Mucosa of descending colon (tissue), 3 donors: ENCODE results near the gene AGAP1. TPM values are rescaled to one million over a fixed set of nuclear protein-coding genes. Genes with fewer than 3 reads are reported as not detected.
A peak's percentile ranks its signal among the peaks of the same experiment; 100 is the strongest.

Experiments
- ATAC-seq: fragments of 200-7000 bp; cut with Tn5 transposase; one replicate; pipeline ENCODE4 v1.9.1; 2020; ENCODE audit warnings: mild to moderate bottlenecking, moderate library complexity
- DNase-seq, 3 donors: peaks; one replicate each; pipeline ENCODE4 v3.0.0-alpha.2; 2020
- H3K36me3 ChIP-seq: fragments of 200-600 bp; one replicate; pipeline ENCODE4 v1.8.0; 2021; ENCODE audit warnings: low read depth, mild to moderate bottlenecking
- H3K4me1 ChIP-seq: fragments of 200-600 bp; one replicate; pipeline ENCODE4 v1.8.0; 2021; ENCODE audit warnings: low read depth, mild to moderate bottlenecking
- H3K4me3 ChIP-seq: fragments of 200-600 bp; one replicate; pipeline ENCODE4 v1.8.0; 2021; ENCODE audit warnings: mild to moderate bottlenecking
- H3K9me3 ChIP-seq: fragments of 200-600 bp; one replicate; pipeline ENCODE4 v1.8.0; 2021; ENCODE audit warnings: mild to moderate bottlenecking
- CTCF ChIP-seq: fragments of 200-600 bp; IDR thresholded peaks from one replicate; pipeline ENCODE4 v1.8.0; 2022; ENCODE audit warnings: antibody characterized with exemption, mild to moderate bottlenecking
- intact Hi-C, 2 donors: fragments of 100-400 bp; cut with DNase I in 1 of 2; cut with micrococcal nuclease in 1 of 2; formaldehyde crosslinking; loops; one replicate each; pipeline versions ENCODE4 v1.11.0 to v1.11.1; 2022; cut with DNase I, micrococcal nuclease
- long read RNA-seq, 2 donors: library from polyadenylated mRNA; unstranded; transcript quantifications; one replicate each; pipeline ENCODE4 v2.0.0, GENCODE V29; 2019 to 2021
- total RNA-seq, 3 donors: library from RNA; stranded (reverse); fragmentation: NEBNext Ultra II Directional in 2 of 3; extraction: Animal tissue kit (Norgen Biotek cat#: 25700) in 2 of 3; gene quantifications; one replicate each; pipeline versions ENCODE4 v1.2.1 to v1.2.4, GENCODE V29; 2021 to 2023
- donor health status: DM: no; HTN: no; CAD: no; lungs with moderate emphysema.
- donor health status: DM: no; HTN: no; CAD: no.
- donor health status: DM: no; HTN: yes; CAD: no.

The AGAP1 gene
- total RNA-seq, result 100 to 1,000 TPM in 1 of 3 donors, 10 to 100 TPM in 2; 68.1 to 112 (median 88.9) TPM
- long read RNA-seq, donor 1, full-length matches to known transcripts, result 3 of 49 reads
- long read RNA-seq, donor 1, partial matches to known transcripts, result 15 of 49 reads
- long read RNA-seq, donor 1, other reads (novel, unspliced or antisense), result 31 of 49 reads
- long read RNA-seq, donor 2, partial matches to known transcripts, result 1 of 12 reads
- long read RNA-seq, donor 2, other reads (novel, unspliced or antisense), result 11 of 12 reads

GRCh38 chr2:235493775-235494715 lies at the start of gene AGAP1:
AGAP1 (plus strand) TSS chr2:235494043.
- ATAC-seq, result peak; percentile 92
- no peak for TF ChIP-seq CTCF
- H3K36me3 ChIP-seq, result no peaks in the 10 kb centered on the region
- DNase-seq, result peak; percentile 91 to 94 (median 91)
- peaks cover 7% of the 10 kb centered on the region for H3K4me1 ChIP-seq
- intact Hi-C loops, result no loop called here
- H3K9me3 ChIP-seq, result no peaks in the 10 kb centered on the region
- peak within 1 kb of the TSS; percentile 46 for H3K4me3 ChIP-seq

- Histone ChIP-seq H3K9me3 (peaks cover 6% of the 10 kb centered on the region), H3K4me3 (no peak overlapping the region), H3K36me3 (no peaks in the 10 kb centered on the region), H3K4me1 (no peaks in the 10 kb centered on the region)
- DNase-seq, result peak in 1 of 3 donors; percentile 28
- TF ChIP-seq CTCF, result no peak
- ATAC-seq, result peak; percentile 54
- intact Hi-C loops, result no loop called here
These were observed 49.7 kb upstream of the AGAP1 start for GRCh38 chr2:235444101-235444597.

GRCh38 chr2:235445116-235445515 lies 48.7 kb upstream of the AGAP1 start:
- H3K9me3 ChIP-seq, result peaks cover 6% of the 10 kb centered on the region
- H3K4me1 ChIP-seq, result no peaks in the 10 kb centered on the region
- DNase-seq (no peak), ATAC-seq (no peak)
- intact Hi-C loops, result no loop called here
- no peak for TF ChIP-seq CTCF
- no peaks in the 10 kb centered on the region for H3K36me3 ChIP-seq
- H3K4me3 ChIP-seq, result no peak overlapping the region

- ATAC-seq (no peak), DNase-seq (no peak)
- no peaks in the 10 kb centered on the region for H3K4me1 ChIP-seq
- H3K4me3 ChIP-seq, result no peak overlapping the region
- no peaks in the 10 kb centered on the region for H3K36me3 ChIP-seq
- intact Hi-C loops, result no loop called here
- peaks cover 6% of the 10 kb centered on the region for H3K9me3 ChIP-seq
- no peak for TF ChIP-seq CTCF
These were observed 47.8 kb upstream of the AGAP1 start for GRCh38 chr2:235446082-235446481.

GRCh38 chr2:235447210-235447609 lies 46.6 kb upstream of the AGAP1 start:
- no peak for TF ChIP-seq CTCF
- H3K36me3 ChIP-seq, result no peaks in the 10 kb centered on the region
- intact Hi-C loops, result no loop called here
- H3K4me3 ChIP-seq, result no peak overlapping the region
- no peaks in the 10 kb centered on the region for H3K4me1 ChIP-seq
- H3K9me3 ChIP-seq, result peaks cover 6% of the 10 kb centered on the region
- DNase-seq (no peak), ATAC-seq (no peak)
